ENCODE results near the gene DGKD. TPM values are rescaled to one million over a fixed set of nuclear protein-coding genes. Genes with fewer than 3 reads are reported as not detected.

Gene DGKD
- total and polyA plus RNA-seq, 10 of the 15 experiments (the other 5 are each of a cell fraction or from before 2014, with no cell fraction given) = 2.7 to 81.9 (median 27.0) TPM

DNA sequence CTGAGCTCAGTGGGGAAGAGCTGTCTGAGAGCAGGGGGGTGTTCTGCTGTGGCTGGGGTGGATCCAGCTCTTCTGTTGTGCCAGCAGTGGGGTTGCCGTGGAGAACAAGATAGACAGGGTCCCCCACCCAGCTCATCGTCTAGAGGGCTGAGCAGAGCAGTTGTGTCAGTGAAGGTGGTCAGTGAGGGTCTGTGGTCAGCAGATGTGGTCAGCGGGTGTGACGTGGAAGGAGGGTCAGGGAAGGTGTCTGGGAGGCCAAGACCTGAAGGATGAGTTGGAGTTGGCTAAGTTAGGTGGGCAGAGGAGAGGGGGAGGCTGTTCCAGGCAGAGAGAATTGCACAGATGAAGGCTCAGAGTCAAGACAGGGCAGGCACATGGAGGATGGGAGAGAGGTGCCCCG is 103.1 kb downstream of the DGKD start (continued):
- TF ChIP-seq, protein P1, sequence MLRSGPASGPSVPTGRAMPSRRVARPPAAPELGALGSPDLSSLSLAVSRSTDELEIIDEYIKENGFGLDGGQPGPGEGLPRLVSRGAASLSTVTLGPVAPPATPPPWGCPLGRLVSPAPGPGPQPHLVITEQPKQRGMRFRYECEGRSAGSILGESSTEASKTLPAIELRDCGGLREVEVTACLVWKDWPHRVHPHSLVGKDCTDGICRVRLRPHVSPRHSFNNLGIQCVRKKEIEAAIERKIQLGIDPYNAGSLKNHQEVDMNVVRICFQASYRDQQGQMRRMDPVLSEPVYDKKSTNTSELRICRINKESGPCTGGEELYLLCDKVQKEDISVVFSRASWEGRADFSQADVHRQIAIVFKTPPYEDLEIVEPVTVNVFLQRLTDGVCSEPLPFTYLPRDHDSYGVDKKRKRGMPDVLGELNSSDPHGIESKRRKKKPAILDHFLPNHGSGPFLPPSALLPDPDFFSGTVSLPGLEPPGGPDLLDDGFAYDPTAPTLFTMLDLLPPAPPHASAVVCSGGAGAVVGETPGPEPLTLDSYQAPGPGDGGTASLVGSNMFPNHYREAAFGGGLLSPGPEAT (IDR thresholded peaks at IDR 0.05; ENCODE audit: low read depth) = no peak
- TF ChIP-seq IKZF1 (conservative IDR thresholded peaks at IDR 0.05) = no peak
- TF ChIP-seq FOXK2 (IDR thresholded peaks at IDR 0.05) = no peak
- TF ChIP-seq, protein P2, sequence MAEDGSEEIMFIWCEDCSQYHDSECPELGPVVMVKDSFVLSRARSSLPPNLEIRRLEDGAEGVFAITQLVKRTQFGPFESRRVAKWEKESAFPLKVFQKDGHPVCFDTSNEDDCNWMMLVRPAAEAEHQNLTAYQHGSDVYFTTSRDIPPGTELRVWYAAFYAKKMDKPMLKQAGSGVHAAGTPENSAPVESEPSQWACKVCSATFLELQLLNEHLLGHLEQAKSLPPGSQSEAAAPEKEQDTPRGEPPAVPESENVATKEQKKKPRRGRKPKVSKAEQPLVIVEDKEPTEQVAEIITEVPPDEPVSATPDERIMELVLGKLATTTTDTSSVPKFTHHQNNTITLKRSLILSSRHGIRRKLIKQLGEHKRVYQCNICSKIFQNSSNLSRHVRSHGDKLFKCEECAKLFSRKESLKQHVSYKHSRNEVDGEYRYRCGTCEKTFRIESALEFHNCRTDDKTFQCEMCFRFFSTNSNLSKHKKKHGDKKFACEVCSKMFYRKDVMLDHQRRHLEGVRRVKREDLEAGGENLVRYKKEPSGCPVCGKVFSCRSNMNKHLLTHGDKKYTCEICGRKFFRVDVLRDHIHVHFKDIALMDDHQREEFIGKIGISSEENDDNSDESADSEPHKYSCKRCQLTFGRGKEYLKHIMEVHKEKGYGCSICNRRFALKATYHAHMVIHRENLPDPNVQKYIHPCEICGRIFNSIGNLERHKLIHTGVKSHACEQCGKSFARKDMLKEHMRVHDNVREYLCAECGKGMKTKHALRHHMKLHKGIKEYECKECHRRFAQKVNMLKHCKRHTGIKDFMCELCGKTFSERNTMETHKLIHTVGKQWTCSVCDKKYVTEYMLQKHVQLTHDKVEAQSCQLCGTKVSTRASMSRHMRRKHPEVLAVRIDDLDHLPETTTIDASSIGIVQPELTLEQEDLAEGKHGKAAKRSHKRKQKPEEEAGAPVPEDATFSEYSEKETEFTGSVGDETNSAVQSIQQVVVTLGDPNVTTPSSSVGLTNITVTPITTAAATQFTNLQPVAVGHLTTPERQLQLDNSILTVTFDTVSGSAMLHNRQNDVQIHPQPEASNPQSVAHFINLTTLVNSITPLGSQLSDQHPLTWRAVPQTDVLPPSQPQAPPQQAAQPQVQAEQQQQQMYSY (CRISPR knock-in tag; IDR thresholded peaks at IDR 0.05) = no peak
- no peak for TF ChIP-seq RB1 (IDR thresholded peaks at IDR 0.05; ENCODE audit: borderline replicate concordance)

DNA sequence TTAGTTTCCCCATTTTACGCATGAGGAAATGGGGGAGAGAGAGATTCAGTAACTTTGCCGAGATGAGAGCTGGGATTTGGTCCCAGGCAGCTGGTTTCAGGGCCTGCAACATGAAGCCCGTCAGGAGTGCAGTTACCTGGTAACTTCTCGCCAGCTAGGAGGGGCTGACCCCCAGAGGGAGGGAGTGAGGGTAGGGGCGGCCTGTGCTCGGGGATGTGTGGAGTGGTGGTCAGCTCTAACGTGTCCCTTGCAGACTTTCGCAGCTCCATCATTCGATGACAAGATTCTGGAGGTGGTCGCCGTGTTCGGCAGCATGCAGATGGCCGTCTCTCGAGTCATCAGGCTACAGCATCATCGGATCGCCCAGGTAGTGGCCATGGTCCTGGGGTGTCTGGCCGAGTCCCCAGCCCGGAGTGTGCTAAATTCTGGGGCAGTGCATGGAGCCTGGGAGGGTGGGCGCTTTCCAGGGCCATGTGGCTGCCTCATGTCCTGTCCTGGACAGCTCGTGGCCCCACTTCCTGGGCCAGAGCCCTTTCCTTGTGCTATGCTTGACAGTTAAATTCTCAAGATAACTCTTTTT is 103.8 kb downstream of the DGKD start:
- Histone ChIP-seq H3K27ac (ENCODE audit: control insufficient read depth, insufficient read depth) (no peak overlapping the region), H4K20me1 (ENCODE audit: control insufficient read depth, insufficient read depth) (no peaks in the 10 kb centered on the region), H3K27me3 (replicated peaks in 1 of 2; ENCODE audit: control insufficient read depth in 2 of 2, insufficient read depth in 2 of 2, low read length in 1 of 2) (no peaks in the 10 kb centered on the region), H3K4me1 (ENCODE audit: control insufficient read depth, insufficient read depth, low read length) (no peaks in the 10 kb centered on the region), H3K9me3 (replicated peaks; ENCODE audit: control insufficient read depth, insufficient read depth, low read length) (no peaks in the 10 kb centered on the region), H3K36me3 (ENCODE audit: control insufficient read depth in 2 of 2, insufficient read depth in 2 of 2, low read length in 1 of 2) (peaks cover 19 to 25% of the 10 kb centered on the region in 2 experiments), H3K4me2 (ENCODE audit: control insufficient read depth, insufficient read depth) (no peak overlapping the region), H3K4me3 (no peak overlapping the region), H2AFZ (ENCODE audit: control insufficient read depth, low read depth, low read length) (no peak overlapping the region), H3K9ac (ENCODE audit: control insufficient read depth, insufficient read depth, low read length) (no peak overlapping the region), H3K79me2 (ENCODE audit: control insufficient read depth, insufficient read depth, low read length) (no peaks in the 10 kb centered on the region)
- no TSS peak for BruUV-seq (replicated peaks)
- CTCF ChIA-PET = no interaction called here
- FAIRE-seq (no peak), DNase-seq (ENCODE audit: low read depth, low spot score) (no peak), ATAC-seq (no peak)
- RAD21 ChIA-PET (ENCODE audit: unreplicated experiment) = interaction anchor here (0.7 kb wide), 1 partner anchor 109 kb away, joined by 3 read pairs; no protein-coding TSS in a partner anchor
- in situ Hi-C loops (cut with MboI) (no loop called here), intact Hi-C loops (cut with micrococcal nuclease; ENCODE audit: unreplicated experiment) (no loop called here)
- no peak for TF ChIP-seq STAT1 (conservative IDR thresholded peaks at IDR 0.05)
- TF ChIP-seq, protein P3, sequence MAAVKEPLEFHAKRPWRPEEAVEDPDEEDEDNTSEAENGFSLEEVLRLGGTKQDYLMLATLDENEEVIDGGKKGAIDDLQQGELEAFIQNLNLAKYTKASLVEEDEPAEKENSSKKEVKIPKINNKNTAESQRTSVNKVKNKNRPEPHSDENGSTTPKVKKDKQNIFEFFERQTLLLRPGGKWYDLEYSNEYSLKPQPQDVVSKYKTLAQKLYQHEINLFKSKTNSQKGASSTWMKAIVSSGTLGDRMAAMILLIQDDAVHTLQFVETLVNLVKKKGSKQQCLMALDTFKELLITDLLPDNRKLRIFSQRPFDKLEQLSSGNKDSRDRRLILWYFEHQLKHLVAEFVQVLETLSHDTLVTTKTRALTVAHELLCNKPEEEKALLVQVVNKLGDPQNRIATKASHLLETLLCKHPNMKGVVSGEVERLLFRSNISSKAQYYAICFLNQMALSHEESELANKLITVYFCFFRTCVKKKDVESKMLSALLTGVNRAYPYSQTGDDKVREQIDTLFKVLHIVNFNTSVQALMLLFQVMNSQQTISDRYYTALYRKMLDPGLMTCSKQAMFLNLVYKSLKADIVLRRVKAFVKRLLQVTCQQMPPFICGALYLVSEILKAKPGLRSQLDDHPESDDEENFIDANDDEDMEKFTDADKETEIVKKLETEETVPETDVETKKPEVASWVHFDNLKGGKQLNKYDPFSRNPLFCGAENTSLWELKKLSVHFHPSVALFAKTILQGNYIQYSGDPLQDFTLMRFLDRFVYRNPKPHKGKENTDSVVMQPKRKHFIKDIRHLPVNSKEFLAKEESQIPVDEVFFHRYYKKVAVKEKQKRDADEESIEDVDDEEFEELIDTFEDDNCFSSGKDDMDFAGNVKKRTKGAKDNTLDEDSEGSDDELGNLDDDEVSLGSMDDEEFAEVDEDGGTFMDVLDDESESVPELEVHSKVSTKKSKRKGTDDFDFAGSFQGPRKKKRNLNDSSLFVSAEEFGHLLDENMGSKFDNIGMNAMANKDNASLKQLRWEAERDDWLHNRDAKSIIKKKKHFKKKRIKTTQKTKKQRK (IDR thresholded peaks at IDR 0.05; ENCODE audit: low read depth, low read length) = no peak
- TF ChIP-seq GATAD2B (conservative IDR thresholded peaks at IDR 0.05; ENCODE audit: low read depth) = no peak
- TF ChIP-seq IRF4 (IDR thresholded peaks at IDR 0.05; ENCODE audit: low read depth, low read length) = no peak
- TF ChIP-seq SUPT20H (IDR thresholded peaks at IDR 0.05; ENCODE audit: borderline replicate concordance, control insufficient read depth, low read depth, low read length) = no peak
- no peak for TF ChIP-seq MEF2A (IDR thresholded peaks at IDR 0.05; ENCODE audit: insufficient read depth, low read depth, low read length)
- no peak for TF ChIP-seq NFYB (IDR thresholded peaks at IDR 0.05; ENCODE audit: insufficient read depth, low read depth, low read length)
- no peak for TF ChIP-seq NFYA (IDR thresholded peaks at IDR 0.05; ENCODE audit: borderline replicate concordance, low read depth, low read length)
- POLR2A ChIA-PET = interaction anchor here (0.6 kb wide), 1 partner anchor 406 kb away, joined by 3 read pairs; no protein-coding TSS in a partner anchor
- 96% methylated on average over 20 of the region's 20 CpGs for WGBS (ENCODE audit: insufficient coverage, insufficient replicate concordance, low lambda C conversion rate, missing lambda C conversion rate)
- SMC1A ChIA-PET (ENCODE audit: uncharacterized antibody, unreplicated experiment) = interaction anchor here (0.6 kb wide), 1 partner anchor 651 kb away, joined by 3 read pairs; no protein-coding TSS in a partner anchor
